ENCODE measurements around the gene ARL5A.

ARL5A gene

GRCh38 chr2:151760139-151760650, 68.0 kb downstream of the ARL5A start:
- H3K27me3 ChIP-seq: no peaks in the 10 kb centered on the region
- H3K9me3 ChIP-seq: no peaks in the 10 kb centered on the region
- DNase-seq: no peak
- TF ChIP-seq CTCF (IDR thresholded peaks at IDR 0.05): no peak
- H3K36me3 ChIP-seq: no peaks in the 10 kb centered on the region
- intact Hi-C loops (cut with DNase I; ENCODE audit: low total_unique reads): no loop called here
- H3K4me3 ChIP-seq: no peak overlapping the region
- no peaks in the 10 kb centered on the region for H3K4me1 ChIP-seq
- no peak overlapping the region for H3K27ac ChIP-seq

GRCh38 chr2:151758744-151759143, 69.5 kb downstream of the ARL5A start:
- DNase-seq: no peak
- Histone ChIP-seq H3K36me3 (no peaks in the 10 kb centered on the region), H3K4me1 (no peaks in the 10 kb centered on the region), H3K9me3 (no peaks in the 10 kb centered on the region), H3K27ac (no peak overlapping the region), H3K27me3 (no peaks in the 10 kb centered on the region), H3K4me3 (no peak overlapping the region)
- TF ChIP-seq CTCF (IDR thresholded peaks at IDR 0.05): no peak
- intact Hi-C loops (cut with DNase I; ENCODE audit: low total_unique reads): no loop called here

GRCh38 chr2:151757861-151758260, 70.4 kb downstream of the ARL5A start:
- H3K4me1 ChIP-seq: no peaks in the 10 kb centered on the region
- H3K36me3 ChIP-seq: no peaks in the 10 kb centered on the region
- TF ChIP-seq CTCF (IDR thresholded peaks at IDR 0.05): no peak
- H3K4me3 ChIP-seq: no peak overlapping the region
- no peak for DNase-seq
- no peaks in the 10 kb centered on the region for H3K27me3 ChIP-seq
- H3K9me3 ChIP-seq: no peaks in the 10 kb centered on the region
- intact Hi-C loops (cut with DNase I; ENCODE audit: low total_unique reads): no loop called here
- no peak overlapping the region for H3K27ac ChIP-seq

- Histone ChIP-seq H3K4me1 (no peaks in the 10 kb centered on the region), H3K9me3 (no peaks in the 10 kb centered on the region), H3K27ac (no peak overlapping the region), H3K27me3 (no peaks in the 10 kb centered on the region), H3K4me3 (no peak overlapping the region), H3K36me3 (no peaks in the 10 kb centered on the region)
- intact Hi-C loops (cut with DNase I; ENCODE audit: low total_unique reads): no loop called here
- no peak for DNase-seq
- TF ChIP-seq CTCF (IDR thresholded peaks at IDR 0.05): no peak
These were observed 71.4 kb downstream of the ARL5A start for GRCh38 chr2:151756820-151757219.

GRCh38 chr2:151754253-151754897, 73.8 kb downstream of the ARL5A start:
- H3K4me3 ChIP-seq: no peak overlapping the region
- H3K27me3 ChIP-seq: no peaks in the 10 kb centered on the region
- no peak for TF ChIP-seq CTCF (IDR thresholded peaks at IDR 0.05)
- no peaks in the 10 kb centered on the region for H3K9me3 ChIP-seq
- H3K27ac ChIP-seq: no peak overlapping the region
- no peaks in the 10 kb centered on the region for H3K36me3 ChIP-seq
- DNase-seq: no peak
- H3K4me1 ChIP-seq: no peaks in the 10 kb centered on the region
- intact Hi-C loops (cut with DNase I; ENCODE audit: low total_unique reads): no loop called here

GRCh38 chr2:151753540-151753939, 74.7 kb downstream of the ARL5A start:
- TF ChIP-seq CTCF (IDR thresholded peaks at IDR 0.05): no peak
- no peak overlapping the region for H3K27ac ChIP-seq
- intact Hi-C loops (cut with DNase I; ENCODE audit: low total_unique reads): no loop called here
- H3K9me3 ChIP-seq: no peaks in the 10 kb centered on the region
- H3K4me3 ChIP-seq: no peak overlapping the region
- H3K36me3 ChIP-seq: no peaks in the 10 kb centered on the region
- DNase-seq: no peak
- H3K27me3 ChIP-seq: no peaks in the 10 kb centered on the region
- no peaks in the 10 kb centered on the region for H3K4me1 ChIP-seq
